SH-SY5Y (cell line): ENCODE data around the gene PPME1.

Source experiments
- GATA2 ChIP-seq: IDR thresholded peaks from 2 replicates; pipeline ENCODE4 v1.6.1; 2011; ENCODE audit warnings: mild to moderate bottlenecking, low read depth, low read length
- GATA3 ChIP-seq: IDR thresholded peaks from 2 replicates; pipeline ENCODE4 v1.6.1; 2011; ENCODE audit warnings: low read depth, mild to moderate bottlenecking, low read length, moderate library complexity

DNA sequence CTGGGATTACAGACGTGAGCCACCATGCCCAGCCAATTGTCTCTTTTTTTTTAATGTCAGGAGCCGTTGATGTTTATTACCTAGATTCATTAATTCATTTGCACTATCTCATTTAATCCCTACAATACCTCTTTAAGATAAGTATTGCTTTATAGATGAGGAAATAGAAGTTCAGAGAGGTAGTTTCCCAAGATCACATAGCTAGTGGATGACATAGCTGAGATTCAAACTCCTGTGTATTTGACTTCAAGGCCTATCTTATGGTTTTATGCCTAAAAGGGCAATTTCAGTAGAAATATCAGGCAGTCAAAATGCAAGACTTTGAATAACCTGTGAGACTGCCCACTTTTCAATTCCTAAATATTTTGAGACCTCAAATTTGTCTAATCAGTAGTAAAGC is 66.5 kb downstream of the PPME1 start:
- TF ChIP-seq GATA2: no peak
- no peak for TF ChIP-seq GATA3
